Trophoblast cell (in vitro differentiated cells and primary cell): ENCODE results near the gene CACNA2D3.

Experiments
- DNase-seq, 2 donors: peaks; one replicate each; pipeline ENCODE4 v3.0.0-alpha.2; 2016
- H2AFZ ChIP-seq: 2 replicates; pipeline ENCODE4 v1.6.1; 2013; ENCODE audit warnings: low read length, moderate library complexity, mild to moderate bottlenecking; ENCODE audit not compliant: insufficient read depth, poor library complexity
- H2AK5ac ChIP-seq: 2 replicates; pipeline ENCODE4 v1.6.1; 2013; ENCODE audit warnings: mild to moderate bottlenecking, low read length
- H2BK120ac ChIP-seq: 2 replicates; pipeline ENCODE4 v1.6.1; 2013; ENCODE audit warnings: low read length, mild to moderate bottlenecking, moderate library complexity; ENCODE audit not compliant: insufficient read depth, poor library complexity
- H2BK12ac ChIP-seq: 2 replicates; pipeline ENCODE4 v1.6.1; 2013; ENCODE audit warnings: mild to moderate bottlenecking, low read length, moderate library complexity
- H2BK5ac ChIP-seq: 2 replicates; pipeline ENCODE4 v1.6.1; 2013; ENCODE audit warnings: low read length, low read depth, moderate library complexity, mild to moderate bottlenecking; ENCODE audit not compliant: poor library complexity
- H3K14ac ChIP-seq: 2 replicates; pipeline ENCODE4 v1.6.1; 2013; ENCODE audit warnings: mild to moderate bottlenecking, low read length
- H3K18ac ChIP-seq: 2 replicates; pipeline ENCODE4 v1.6.1; 2013; ENCODE audit warnings: mild to moderate bottlenecking, low read length
- H3K23ac ChIP-seq: 2 replicates; pipeline ENCODE4 v1.6.1; 2013; ENCODE audit warnings: low read length
- H3K27ac ChIP-seq: 2 replicates; pipeline ENCODE4 v1.5.1; 2013; ENCODE audit warnings: low read depth, mild to moderate bottlenecking, inconsistent platforms, low read length, moderate library complexity
- H3K27me3 ChIP-seq: 2 replicates; pipeline ENCODE4 v1.6.1; 2013; ENCODE audit warnings: inconsistent platforms, mild to moderate bottlenecking, low read length, moderate library complexity; ENCODE audit not compliant: insufficient read depth
- H3K36me3 ChIP-seq, 2 experiments: 1 replicate in 1 of 2; 2 replicates in 1 of 2; pipeline ENCODE4 v1.6.1; 2013; ENCODE audit warnings: low read length in 2 of 2, mild to moderate bottlenecking in 2 of 2, moderate library complexity in 1 of 2; ENCODE audit not compliant: insufficient read depth in 2 of 2, control insufficient read depth in 1 of 2
- H3K4ac ChIP-seq: 2 replicates; pipeline ENCODE4 v1.6.1; 2013; ENCODE audit warnings: low read depth, mild to moderate bottlenecking, low read length, moderate library complexity
- H3K4me1 ChIP-seq, 2 experiments: 1 replicate in 1 of 2; 2 replicates in 1 of 2; pipeline ENCODE4 v1.6.1; 2013; ENCODE audit warnings: low read length in 2 of 2, mild to moderate bottlenecking in 2 of 2, moderate library complexity in 1 of 2; ENCODE audit not compliant: insufficient read depth in 2 of 2, control insufficient read depth in 1 of 2
- H3K4me2 ChIP-seq: 2 replicates; pipeline ENCODE4 v1.6.1; 2013; ENCODE audit warnings: inconsistent platforms, mild to moderate bottlenecking, low read length, moderate library complexity
- H3K4me3 ChIP-seq: 2 replicates; pipeline ENCODE4 v1.5.1; 2013; ENCODE audit warnings: mild to moderate bottlenecking, low read depth, low read length, inconsistent platforms
- H3K79me1 ChIP-seq: one replicate; pipeline ENCODE4 v1.6.1; 2013; ENCODE audit warnings: low read length
- H3K79me2 ChIP-seq: 2 replicates; pipeline ENCODE4 v1.6.1; 2013; ENCODE audit warnings: low read length, mild to moderate bottlenecking; ENCODE audit not compliant: control insufficient read depth, insufficient read depth, poor library complexity
- H3K9ac ChIP-seq: 2 replicates; pipeline ENCODE4 v1.6.1; 2013; ENCODE audit warnings: mild to moderate bottlenecking, low read length
- H3K9me3 ChIP-seq: 2 replicates; pipeline ENCODE4 v1.6.1; 2013; ENCODE audit warnings: low read depth, mild to moderate bottlenecking, control low read depth, inconsistent platforms, low read length; ENCODE audit not compliant: insufficient read depth
- H4K12ac ChIP-seq: 2 replicates; pipeline ENCODE4 v1.6.1; 2013; ENCODE audit warnings: low read depth, mild to moderate bottlenecking, low read length, moderate library complexity
- H4K8ac ChIP-seq: 2 replicates; pipeline ENCODE4 v1.6.1; 2013; ENCODE audit warnings: low read depth, mild to moderate bottlenecking, low read length, moderate library complexity
- H4K91ac ChIP-seq: one replicate; pipeline ENCODE4 v1.6.1; 2013; ENCODE audit warnings: low read depth, mild to moderate bottlenecking, low read length, moderate library complexity
- WGBS: extraction: QIAGEN DNeasy Blood & Tissue Kit; methylation state at CpG from one replicate; pipeline ENCODE4 v1.1.7; 2013; ENCODE audit warnings: missing lambda C conversion rate; ENCODE audit not compliant: insufficient read length, insufficient coverage; ENCODE audit errors: extremely low coverage; 5-methylcytosine and 5-hydroxymethylcytosine counted together

Gene CACNA2D3

GRCh38 chr3:54988838-54989630 is 866.7 kb downstream of the CACNA2D3 start:
- no CpG with 5 or more reads among the region's 5 CpGs for WGBS
- H2BK120ac ChIP-seq, result no peak overlapping the region
- H3K4me3 ChIP-seq, result no peak overlapping the region

GRCh38 chr3:54994111-54994513 is 871.8 kb downstream of the CACNA2D3 start:
- Histone ChIP-seq H3K9me3 (no peaks in the 10 kb centered on the region), H4K91ac (peak overlapping the region; percentile 58), H3K27me3 (no peaks in the 10 kb centered on the region), H2AFZ (no peak overlapping the region), H3K79me2 (peaks cover 8% of the 10 kb centered on the region), H2BK12ac (peak overlapping the region; percentile 61), H3K4me1 (peaks cover 12 to 17% of the 10 kb centered on the region in 2 experiments), H3K27ac (peak overlapping the region; percentile 80), H4K12ac (no peak overlapping the region), H3K79me1 (peaks cover 27% of the 10 kb centered on the region), H3K18ac (no peak overlapping the region), H2AK5ac (peak overlapping the region; percentile 13), H3K4me3 (no peak overlapping the region), H3K4ac (peak overlapping the region; percentile 7), H2BK5ac (peak overlapping the region; percentile 51), H3K9ac (no peak overlapping the region), H3K23ac (no peak overlapping the region), H3K14ac (peak overlapping the region; percentile 19), H4K8ac (peak overlapping the region; percentile 1), H3K36me3 (no peaks in the 10 kb centered on the region), H2BK120ac (peak overlapping the region; percentile 39), H3K4me2 (peak overlapping the region; percentile 15)
- DNase-seq, result peak; percentile 62 to 87
- no CpG with 5 or more reads among the region's 5 CpGs for WGBS

More at GRCh38 chr3:54988838-54989630, 866.7 kb downstream of the CACNA2D3 start:
- Histone ChIP-seq H3K9me3 (no peaks in the 10 kb centered on the region), H2BK12ac (peak overlapping the region; percentile 18), H3K9ac (no peak overlapping the region), H3K4me2 (no peak overlapping the region), H3K27ac (no peak overlapping the region), H4K8ac (no peak overlapping the region), H3K27me3 (no peaks in the 10 kb centered on the region), H2AK5ac (no peak overlapping the region), H2BK5ac (no peak overlapping the region), H4K91ac (no peak overlapping the region), H3K14ac (no peak overlapping the region), H3K36me3 (no peaks in the 10 kb centered on the region), H2AFZ (no peak overlapping the region), H3K23ac (no peak overlapping the region), H3K79me1 (peaks cover 27% of the 10 kb centered on the region), H3K18ac (no peak overlapping the region), H3K4ac (no peak overlapping the region), H3K79me2 (peaks cover 4% of the 10 kb centered on the region), H4K12ac (no peak overlapping the region), H3K4me1 (peaks cover 7 to 20% of the 10 kb centered on the region in 2 experiments)
- peak in 1 of 2 donors; percentile 68 for DNase-seq

- peak overlapping the region; percentile 97 for H2BK12ac ChIP-seq
- peak overlapping the region; percentile 90 for H3K4ac ChIP-seq
- peaks cover 4% of the 10 kb centered on the region for H3K79me2 ChIP-seq
- peak overlapping the region; percentile 87 for H4K12ac ChIP-seq
- H3K36me3 ChIP-seq, result no peaks in the 10 kb centered on the region
- H2AFZ ChIP-seq, result peak overlapping the region; percentile 77
- H2AK5ac ChIP-seq, result peak overlapping the region; percentile 84
- peaks cover 13 to 25% of the 10 kb centered on the region in 2 experiments for H3K4me1 ChIP-seq
- H3K9ac ChIP-seq, result no peak overlapping the region
- H3K27ac ChIP-seq, result peak overlapping the region; percentile 93
- H3K79me1 ChIP-seq, result peaks cover 30% of the 10 kb centered on the region
- peak overlapping the region; percentile 88 for H3K14ac ChIP-seq
- H4K8ac ChIP-seq, result peak overlapping the region; percentile 81
- H3K18ac ChIP-seq, result peak overlapping the region; percentile 79
- peak overlapping the region; percentile 96 for H2BK120ac ChIP-seq
- peak overlapping the region; percentile 94 for H4K91ac ChIP-seq
- peak; percentile 76 to 93 for DNase-seq
- H3K9me3 ChIP-seq, result no peaks in the 10 kb centered on the region
- H3K27me3 ChIP-seq, result no peaks in the 10 kb centered on the region
- H3K23ac ChIP-seq, result no peak overlapping the region
- no CpG with 5 or more reads among the region's 5 CpGs for WGBS
- H2BK5ac ChIP-seq, result peak overlapping the region; percentile 80
- H3K4me3 ChIP-seq, result no peak overlapping the region
- H3K4me2 ChIP-seq, result no peak overlapping the region
Measured at GRCh38 chr3:54999159-54999558, 876.8 kb downstream of the CACNA2D3 start.

- Histone ChIP-seq H3K27ac (peak overlapping the region; percentile 93), H3K4ac (no peak overlapping the region), H3K4me2 (no peak overlapping the region), H2BK120ac (peak overlapping the region; percentile 48), H3K27me3 (no peaks in the 10 kb centered on the region), H2AFZ (no peak overlapping the region), H3K79me1 (peaks cover 27% of the 10 kb centered on the region), H3K9me3 (no peaks in the 10 kb centered on the region), H3K79me2 (peaks cover 4% of the 10 kb centered on the region), H3K4me1 (peaks cover 11 to 23% of the 10 kb centered on the region in 2 experiments), H2BK5ac (peak overlapping the region; percentile 2), H3K36me3 (no peaks in the 10 kb centered on the region), H3K18ac (no peak overlapping the region), H4K12ac (no peak overlapping the region), H3K4me3 (no peak overlapping the region), H4K91ac (peak overlapping the region; percentile 3), H2BK12ac (peak overlapping the region; percentile 15), H2AK5ac (no peak overlapping the region), H3K23ac (no peak overlapping the region), H4K8ac (no peak overlapping the region), H3K9ac (no peak overlapping the region), H3K14ac (no peak overlapping the region)
- WGBS, result no CpG with 5 or more reads among the region's 3 CpGs
- peak; percentile 68 to 83 for DNase-seq
Measured at GRCh38 chr3:54999811-55000210, 877.5 kb downstream of the CACNA2D3 start.
